HK-2 (cell line): ENCODE data around the gene IFIT2.
"Not testable (repeated sequence)": the region's sequence is repeated elsewhere in the genome, so short reads cannot be mapped to it uniquely, and the experiment has no call there.

Source experiments
- DNase-seq: peaks from one replicate; pipeline ENCODE4 v3.0.0-alpha.2; 2018; ENCODE audit not compliant: unreplicated experiment

The IFIT2 gene

DNA sequence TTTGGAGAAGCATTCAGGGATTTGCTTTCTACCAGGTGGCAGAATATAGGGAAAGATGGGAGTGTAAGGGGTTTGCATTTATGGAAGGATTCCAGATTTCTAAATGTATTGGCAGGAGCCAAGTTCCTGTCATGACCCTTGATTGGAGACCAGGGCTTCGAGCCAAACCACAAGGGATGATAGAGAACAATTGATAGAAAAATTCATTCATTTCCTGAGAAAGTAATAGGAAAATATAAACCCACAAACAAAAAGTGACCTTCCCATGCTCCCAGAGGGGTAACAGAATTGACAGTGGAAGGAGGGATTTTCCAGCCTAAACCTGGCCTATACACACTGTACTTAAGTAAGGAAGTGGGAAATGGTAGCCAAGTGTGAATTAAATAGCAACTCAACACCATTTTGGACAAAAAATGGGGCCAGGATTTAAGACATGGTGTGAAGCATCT lies 22.4 kb upstream of the IFIT2 start:
- DNase-seq, result no peak

DNA sequence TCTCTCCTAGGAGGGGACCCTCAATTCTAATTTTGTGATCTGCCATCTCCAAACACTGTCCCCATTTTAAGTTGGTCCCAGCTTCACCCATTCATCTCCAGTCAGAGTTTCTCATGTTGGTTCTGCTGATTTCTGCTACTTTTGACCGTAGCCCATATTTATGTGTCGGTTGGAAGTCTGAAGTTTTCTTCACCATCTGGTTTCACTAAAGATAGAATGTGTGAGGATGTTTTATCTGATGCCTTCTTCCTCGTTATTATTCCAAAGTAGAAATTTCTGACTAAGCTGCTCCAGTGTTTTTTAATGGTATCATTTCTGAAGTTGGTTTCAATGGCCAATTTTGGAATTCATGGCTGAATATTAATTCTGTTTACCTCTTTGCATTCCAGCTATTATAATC lies 21.3 kb upstream of the IFIT2 start:
- no peak for DNase-seq

DNA sequence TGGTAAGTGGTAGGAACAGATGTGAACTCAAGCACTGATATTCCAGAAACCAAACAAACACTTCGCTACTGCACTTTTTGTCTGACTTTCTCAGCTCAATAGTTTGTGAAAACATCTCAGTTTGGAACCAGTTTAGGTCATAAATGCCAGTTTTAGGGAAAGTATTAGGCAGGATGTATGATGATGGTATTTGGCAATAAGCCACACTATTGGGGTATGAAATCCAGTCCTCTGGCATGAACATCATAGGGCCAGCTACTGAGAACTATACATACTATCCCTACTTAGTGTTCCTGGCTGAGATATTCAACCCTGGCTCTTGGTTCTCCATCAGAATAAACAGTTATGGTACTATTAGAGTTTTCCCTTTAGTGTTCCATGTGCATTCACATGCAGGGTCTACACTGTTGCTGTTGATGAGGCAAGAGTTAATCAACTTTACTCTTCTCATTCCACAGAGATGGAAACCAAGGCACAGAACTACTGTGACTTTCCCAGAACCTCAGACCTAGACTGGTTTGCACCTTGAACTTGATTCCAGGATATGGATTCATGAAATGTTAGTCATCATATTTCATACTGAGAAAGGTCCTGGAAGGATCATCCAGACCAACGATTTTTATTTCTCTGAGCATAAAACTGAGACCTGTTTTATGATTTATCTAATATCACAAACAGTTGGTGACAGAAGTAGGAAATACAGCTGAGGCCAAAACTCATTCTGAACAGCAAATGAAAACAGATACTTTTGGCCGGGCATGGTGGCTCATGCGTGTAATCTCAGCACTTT lies 20.0 kb upstream of the IFIT2 start:
- DNase-seq, result no peak

GRCh38 chr10:89283025-89283935 lies 18.6 kb upstream of the IFIT2 start:
- no peak for DNase-seq

- DNase-seq, result peak; percentile 67
Measured at GRCh38 chr10:89283936-89284475, 17.8 kb upstream of the IFIT2 start.

DNA sequence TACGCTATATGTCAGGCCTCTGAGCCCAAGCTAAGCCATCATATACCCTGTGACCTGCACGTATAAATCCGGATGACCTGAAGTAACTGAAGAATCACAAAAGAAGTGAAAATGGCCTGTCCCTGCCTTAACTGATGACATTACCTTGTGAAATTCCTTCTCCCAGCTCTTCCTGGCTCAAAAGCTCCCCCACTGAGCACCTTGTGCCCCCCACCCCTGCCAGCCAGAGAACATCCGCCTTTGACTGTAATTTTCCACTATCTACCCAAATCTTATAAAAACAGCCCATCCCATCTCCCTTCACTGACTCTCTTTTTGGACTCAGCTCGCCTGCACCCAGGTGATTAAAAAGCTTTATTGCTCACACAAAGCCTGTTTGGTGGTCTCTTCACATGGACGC lies 17.1 kb upstream of the IFIT2 start:
- DNase-seq, result not testable (repeated sequence)

DNA sequence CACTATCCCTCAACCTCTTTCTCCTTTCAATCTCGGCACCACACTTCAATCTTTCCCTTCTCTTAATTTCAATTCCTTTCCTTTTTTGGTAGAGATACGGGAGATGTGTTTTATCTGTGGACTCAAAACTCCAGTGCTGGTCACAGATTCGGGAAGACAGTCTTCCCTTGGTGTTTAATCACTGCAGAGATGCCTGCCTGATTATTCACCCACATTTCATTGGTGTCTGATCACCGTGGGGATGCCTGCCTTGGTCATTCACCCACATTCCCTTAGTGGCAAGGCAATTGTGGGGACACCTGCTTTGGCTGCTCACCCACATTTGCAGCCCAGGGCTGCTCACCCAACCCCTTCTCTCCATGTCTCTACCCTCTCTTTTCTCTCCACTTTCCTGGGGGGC lies 16.5 kb upstream of the IFIT2 start:
- not testable (repeated sequence) for DNase-seq

GRCh38 chr10:89294721-89295239 lies 7.1 kb upstream of the IFIT2 start:
- no peak for DNase-seq

- DNase-seq, result no peak
Measured at GRCh38 chr10:89295597-89295996, 6.2 kb upstream of the IFIT2 start.

GRCh38 chr10:89296220-89296648 lies 5.6 kb upstream of the IFIT2 start:
- no peak for DNase-seq

DNA sequence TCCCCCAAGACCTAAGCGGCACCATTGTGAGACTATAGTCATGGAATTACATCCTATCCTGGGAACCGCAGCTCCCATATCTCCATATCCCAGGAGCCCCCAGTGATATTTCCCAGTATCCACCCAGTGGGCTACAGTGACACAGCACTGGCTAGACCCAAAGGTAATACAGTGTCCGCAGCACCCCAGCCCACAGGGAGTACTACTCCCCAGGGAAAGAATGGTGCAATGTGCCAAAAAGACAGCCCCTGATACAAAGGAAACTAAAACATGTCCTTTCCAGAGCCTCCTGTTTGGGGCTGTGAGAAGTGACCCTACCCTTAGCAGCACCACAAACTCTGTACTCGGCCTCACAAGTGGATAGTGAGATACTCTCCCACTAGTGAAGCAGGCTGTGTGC lies 4.5 kb upstream of the IFIT2 start:
- no peak for DNase-seq

DNA sequence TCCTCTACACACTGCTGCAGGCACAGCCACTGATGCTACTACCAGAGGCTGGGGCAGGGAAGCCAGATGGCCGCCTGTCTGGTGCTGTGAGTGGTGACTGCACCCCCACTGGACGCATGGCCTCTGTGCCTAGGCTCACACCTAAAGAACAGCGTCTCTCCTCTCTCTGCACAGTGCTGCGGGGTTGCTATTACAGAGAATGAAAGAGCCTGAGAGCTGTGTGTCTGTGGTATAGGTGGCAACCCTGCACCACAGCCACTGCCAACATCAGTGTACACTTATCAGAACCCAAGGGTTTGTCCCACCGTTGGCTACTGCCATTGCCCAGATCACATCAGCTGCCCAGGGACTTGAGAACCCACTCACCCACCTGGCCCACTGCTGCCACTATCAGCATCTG lies 4.1 kb upstream of the IFIT2 start:
- DNase-seq, result no peak

DNA sequence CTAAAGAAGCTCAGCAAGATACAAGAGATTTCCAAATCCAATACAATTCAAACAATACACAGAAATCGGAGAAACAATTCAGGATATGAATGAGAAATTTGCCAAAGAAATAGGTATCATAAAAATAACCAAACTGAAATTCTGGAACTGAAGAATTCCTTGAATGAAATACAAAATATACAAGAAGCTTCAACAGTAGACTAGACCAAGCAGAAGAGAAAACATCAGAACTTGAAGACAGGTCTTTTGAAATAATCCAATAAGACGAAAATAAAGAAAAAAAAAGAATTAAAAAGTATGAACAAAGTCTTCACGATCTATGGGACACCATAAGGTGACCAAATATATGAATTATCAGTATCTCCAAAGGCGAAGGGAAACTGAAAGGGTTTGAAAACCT lies 2.8 kb upstream of the IFIT2 start:
- no peak for DNase-seq

GRCh38 chr10:89301232-89301631 lies 614 bp upstream of the IFIT2 start:
- DNase-seq, result no peak

- no peak for DNase-seq
Measured at GRCh38 chr10:89302625-89303024, 779 bp downstream of the IFIT2 start.

DNA sequence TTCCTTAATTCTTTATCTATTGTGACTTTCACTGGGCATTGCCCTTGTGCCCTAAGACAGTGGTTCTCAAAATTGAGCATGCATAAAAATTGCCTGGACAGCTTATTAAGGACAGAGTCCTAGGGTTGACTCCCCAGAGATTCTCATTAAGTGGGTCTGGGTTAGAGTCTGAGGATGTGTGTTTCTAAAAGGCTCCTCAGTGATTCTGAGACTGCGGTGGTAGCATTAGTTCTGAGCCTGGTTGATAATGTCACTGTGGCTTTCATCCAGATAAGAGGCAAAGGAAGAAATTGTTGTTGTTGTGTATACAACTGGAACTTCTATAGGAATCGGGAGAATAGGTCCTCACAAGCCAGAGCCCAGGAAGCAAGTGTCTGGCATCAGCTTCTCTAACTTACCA lies 1.3 kb downstream of the IFIT2 start:
- DNase-seq, result no peak

DNA sequence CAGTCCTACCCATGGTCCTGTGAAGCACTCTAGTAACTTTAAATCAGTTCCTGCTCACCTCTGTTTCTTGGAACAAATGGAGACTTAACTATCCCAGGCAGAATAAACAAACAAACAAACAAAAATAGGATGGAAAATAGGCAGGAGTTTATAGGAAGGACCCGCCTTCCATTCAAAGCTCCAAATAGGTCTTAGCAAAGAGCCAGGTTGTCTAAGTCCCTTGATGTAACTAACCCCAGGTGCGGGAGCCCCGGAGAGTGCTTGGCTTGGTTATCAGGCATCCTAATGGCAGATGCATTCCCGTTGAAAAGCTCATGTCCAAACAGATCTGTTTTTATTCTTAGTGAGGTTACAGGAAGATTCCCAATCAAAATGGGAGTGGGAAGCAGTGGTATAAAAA lies 2.2 kb downstream of the IFIT2 start:
- no peak for DNase-seq

GRCh38 chr10:89304446-89304845 lies 2.6 kb downstream of the IFIT2 start:
- DNase-seq, result no peak

DNA sequence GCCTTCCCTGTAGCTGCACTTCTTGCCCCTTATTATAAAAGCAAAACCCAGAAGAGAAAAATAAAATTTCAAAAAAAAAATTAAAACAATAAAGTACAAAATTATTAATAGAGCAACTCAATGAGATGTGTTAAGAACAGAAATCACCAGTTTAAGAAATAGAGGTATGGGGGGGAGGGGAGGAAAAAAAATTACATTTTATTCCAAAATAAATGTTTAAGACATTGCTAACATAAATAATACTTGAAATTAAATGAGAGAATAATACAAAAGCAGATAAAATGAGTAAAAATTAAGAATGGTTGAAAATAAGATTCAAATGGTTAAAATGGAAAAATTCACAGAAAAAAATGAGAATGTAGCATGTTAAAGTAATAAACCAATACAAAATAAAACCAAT lies 3.1 kb downstream of the IFIT2 start:
- no peak for DNase-seq

DNA sequence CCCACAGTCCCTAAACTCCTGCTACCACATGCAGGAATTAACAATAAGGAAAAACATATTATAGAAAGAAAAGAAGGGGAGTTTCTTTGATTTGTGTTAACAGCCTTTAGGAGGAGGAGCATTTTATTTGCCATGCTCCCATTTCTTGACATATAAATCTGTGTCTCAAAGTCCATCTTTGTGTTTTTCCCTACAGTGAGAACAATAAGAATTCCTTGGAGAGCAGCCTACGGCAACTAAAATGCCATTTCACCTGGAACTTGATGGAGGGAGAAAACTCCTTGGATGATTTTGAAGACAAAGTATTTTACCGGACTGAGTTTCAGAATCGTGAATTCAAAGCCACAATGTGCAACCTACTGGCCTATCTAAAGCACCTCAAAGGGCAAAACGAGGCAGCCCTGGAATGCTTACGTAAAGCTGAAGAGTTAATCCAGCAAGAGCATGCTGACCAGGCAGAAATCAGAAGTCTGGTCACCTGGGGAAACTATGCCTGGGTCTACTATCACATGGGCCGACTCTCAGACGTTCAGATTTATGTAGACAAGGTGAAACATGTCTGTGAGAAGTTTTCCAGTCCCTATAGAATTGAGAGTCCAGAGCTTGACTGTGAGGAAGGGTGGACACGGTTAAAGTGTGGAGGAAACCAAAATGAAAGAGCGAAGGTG lies 4.1 kb downstream of the IFIT2 start:
- no peak for DNase-seq

DNA sequence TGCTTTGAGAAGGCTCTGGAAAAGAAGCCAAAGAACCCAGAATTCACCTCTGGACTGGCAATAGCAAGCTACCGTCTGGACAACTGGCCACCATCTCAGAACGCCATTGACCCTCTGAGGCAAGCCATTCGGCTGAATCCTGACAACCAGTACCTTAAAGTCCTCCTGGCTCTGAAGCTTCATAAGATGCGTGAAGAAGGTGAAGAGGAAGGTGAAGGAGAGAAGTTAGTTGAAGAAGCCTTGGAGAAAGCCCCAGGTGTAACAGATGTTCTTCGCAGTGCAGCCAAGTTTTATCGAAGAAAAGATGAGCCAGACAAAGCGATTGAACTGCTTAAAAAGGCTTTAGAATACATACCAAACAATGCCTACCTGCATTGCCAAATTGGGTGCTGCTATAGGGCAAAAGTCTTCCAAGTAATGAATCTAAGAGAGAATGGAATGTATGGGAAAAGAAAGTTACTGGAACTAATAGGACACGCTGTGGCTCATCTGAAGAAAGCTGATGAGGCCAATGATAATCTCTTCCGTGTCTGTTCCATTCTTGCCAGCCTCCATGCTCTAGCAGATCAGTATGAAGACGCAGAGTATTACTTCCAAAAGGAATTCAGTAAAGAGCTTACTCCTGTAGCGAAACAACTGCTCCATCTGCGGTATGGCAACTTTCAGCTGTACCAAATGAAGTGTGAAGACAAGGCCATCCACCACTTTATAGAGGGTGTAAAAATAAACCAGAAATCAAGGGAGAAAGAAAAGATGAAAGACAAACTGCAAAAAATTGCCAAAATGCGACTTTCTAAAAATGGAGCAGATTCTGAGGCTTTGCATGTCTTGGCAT lies 4.8 kb downstream of the IFIT2 start:
- no peak for DNase-seq
